PFSK-1 (cell line): ENCODE results near the gene MACROH2A1.

Experiments used
- POLR2AphosphoS5 ChIP-seq: IDR thresholded peaks from 2 replicates; pipeline ENCODE4 v1.6.1; 2012; ENCODE audit warnings: low read depth, mild to moderate bottlenecking, control low read depth, low read length, moderate library complexity
- SIN3A ChIP-seq: IDR thresholded peaks from 2 replicates; pipeline ENCODE4 v1.6.1; 2012; ENCODE audit warnings: mild to moderate bottlenecking, low read length, moderate library complexity, borderline replicate concordance; ENCODE audit not compliant: insufficient read depth
- TAF1 ChIP-seq: IDR thresholded peaks from 2 replicates; pipeline ENCODE4 v1.6.1; 2012; ENCODE audit warnings: low read length, control low read depth, borderline replicate concordance; ENCODE audit not compliant: insufficient read depth
- TF ChIP-seq, protein P1 (sequence below), 2 experiments: IDR thresholded peaks; 2 replicates each; pipeline versions ENCODE4 v1.6.1 to v1.8.0; 2011 to 2012; ENCODE audit warnings: low read depth in 2 of 2, low read length in 2 of 2, control low read depth in 1 of 2, inconsistent platforms in 1 of 2, mild to moderate bottlenecking in 1 of 2, moderate library complexity in 1 of 2; ENCODE audit not compliant: insufficient read depth in 1 of 2

DNA sequence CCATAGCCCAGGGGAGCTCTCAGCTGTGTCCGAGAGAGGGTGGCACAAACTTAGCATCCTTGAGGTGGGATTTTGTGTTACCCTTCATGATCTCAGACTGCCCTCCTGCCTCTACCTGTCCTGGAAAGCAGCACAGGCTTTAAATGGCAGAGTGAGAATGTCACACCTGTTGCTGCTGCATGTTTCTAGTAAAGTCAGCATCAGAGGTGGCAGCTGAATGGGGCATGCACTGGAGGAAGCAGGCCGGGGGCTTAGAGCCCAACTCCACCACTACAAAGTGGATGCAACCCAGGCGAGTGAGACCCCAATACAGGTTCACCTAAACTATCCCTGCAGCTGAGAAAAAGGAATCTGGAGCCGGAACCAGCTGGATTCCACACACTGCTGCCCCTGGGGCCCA, 51.6 kb downstream of the MACROH2A1 start:
- TF ChIP-seq SIN3A (no peak), POLR2AphosphoS5 (no peak), TAF1 (no peak)
- TF ChIP-seq, protein P1, sequence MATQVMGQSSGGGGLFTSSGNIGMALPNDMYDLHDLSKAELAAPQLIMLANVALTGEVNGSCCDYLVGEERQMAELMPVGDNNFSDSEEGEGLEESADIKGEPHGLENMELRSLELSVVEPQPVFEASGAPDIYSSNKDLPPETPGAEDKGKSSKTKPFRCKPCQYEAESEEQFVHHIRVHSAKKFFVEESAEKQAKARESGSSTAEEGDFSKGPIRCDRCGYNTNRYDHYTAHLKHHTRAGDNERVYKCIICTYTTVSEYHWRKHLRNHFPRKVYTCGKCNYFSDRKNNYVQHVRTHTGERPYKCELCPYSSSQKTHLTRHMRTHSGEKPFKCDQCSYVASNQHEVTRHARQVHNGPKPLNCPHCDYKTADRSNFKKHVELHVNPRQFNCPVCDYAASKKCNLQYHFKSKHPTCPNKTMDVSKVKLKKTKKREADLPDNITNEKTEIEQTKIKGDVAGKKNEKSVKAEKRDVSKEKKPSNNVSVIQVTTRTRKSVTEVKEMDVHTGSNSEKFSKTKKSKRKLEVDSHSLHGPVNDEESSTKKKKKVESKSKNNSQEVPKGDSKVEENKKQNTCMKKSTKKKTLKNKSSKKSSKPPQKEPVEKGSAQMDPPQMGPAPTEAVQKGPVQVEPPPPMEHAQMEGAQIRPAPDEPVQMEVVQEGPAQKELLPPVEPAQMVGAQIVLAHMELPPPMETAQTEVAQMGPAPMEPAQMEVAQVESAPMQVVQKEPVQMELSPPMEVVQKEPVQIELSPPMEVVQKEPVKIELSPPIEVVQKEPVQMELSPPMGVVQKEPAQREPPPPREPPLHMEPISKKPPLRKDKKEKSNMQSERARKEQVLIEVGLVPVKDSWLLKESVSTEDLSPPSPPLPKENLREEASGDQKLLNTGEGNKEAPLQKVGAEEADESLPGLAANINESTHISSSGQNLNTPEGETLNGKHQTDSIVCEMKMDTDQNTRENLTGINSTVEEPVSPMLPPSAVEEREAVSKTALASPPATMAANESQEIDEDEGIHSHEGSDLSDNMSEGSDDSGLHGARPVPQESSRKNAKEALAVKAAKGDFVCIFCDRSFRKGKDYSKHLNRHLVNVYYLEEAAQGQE (IDR thresholded peaks at IDR 0.05; ENCODE audit: insufficient read depth in 1 of 2, low read depth in 2 of 2, low read length in 2 of 2) = no peak
